ENCODE measurements around the gene UBAC2.
A peak's percentile ranks its signal among the peaks of the same experiment; 100 is the strongest.

UBAC2 gene

DNA sequence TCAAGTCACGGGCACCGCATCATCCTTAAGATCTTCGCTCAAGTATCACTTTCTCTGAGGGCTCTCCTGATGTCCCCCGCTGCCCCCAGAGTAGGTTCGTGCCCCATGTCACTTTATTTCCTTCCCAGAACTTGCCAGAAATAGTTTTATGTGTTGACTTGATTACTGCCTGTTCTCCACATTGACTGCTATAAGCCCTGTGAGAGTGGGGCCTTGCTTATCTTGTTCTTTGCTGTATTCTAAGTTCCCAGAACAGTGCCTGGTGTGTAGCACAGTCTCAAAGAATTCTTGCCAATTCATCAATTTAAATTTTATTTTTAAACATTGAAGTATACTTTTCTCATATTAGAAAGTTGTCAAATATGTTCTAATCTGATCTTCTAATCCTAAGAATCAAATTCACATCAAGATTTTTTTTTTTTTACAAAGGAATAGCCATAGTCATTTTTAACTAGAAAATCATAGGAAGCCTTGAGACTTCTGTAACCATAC, 138.6 kb downstream of the UBAC2 start:
- no peak for DNase-seq (ENCODE audit: low spot score)

DNA sequence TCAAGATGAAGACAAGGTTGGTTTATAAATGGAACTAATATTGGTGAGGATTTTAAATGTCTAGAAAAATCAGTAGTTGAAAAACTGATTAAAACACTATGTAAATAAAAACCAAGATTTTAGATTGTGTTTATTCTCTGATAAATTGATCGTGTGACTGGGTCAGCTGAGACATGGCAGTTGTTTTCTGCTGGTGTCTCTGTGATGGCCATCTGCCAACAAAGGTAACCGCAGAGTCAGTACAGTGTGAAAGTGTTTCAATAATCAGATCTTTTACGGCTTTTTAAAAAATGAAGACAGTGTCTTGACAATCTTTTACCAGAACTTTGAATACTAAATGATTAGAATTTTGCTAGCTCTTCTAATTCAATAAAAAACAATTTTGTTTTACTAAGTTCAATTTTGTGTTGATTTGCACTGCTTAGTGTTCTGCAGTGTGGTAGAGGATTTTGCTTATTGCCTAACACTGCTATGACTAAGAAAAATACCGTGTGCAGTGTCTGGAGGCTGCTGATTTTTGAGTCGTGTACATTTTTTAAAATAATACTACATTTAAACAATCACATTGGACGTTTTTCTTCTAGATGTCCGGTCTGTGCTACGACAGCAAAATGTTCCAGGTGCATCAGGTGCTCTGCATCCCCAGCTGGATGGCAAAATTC, 139.2 kb downstream of the UBAC2 start:
- DNase-seq (ENCODE audit: low spot score), result no peak

DNA sequence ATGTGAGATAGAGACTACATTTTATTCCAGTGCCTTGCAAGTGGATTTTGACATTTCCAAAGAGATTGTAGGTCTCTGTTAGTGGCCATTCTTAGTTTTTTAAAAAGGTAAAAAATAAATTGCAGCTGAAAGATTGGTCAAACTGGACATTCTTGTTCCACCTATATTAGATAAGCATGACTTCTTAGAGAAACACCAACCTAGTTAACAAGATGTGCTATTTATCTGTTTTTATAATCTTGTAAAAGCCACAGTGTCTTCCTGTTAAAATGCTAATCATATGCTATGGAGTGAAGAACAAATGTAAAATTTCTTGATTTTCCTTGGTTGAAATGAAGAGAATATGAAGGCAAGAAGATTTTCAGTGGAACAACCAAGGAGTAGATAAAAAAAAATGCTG, 140.0 kb downstream of the UBAC2 start:
- DNase-seq (ENCODE audit: low spot score), result no peak

GRCh38 chr13:99341969-99342722, 141.5 kb downstream of the UBAC2 start:
- no peak for DNase-seq (ENCODE audit: low spot score)

DNA sequence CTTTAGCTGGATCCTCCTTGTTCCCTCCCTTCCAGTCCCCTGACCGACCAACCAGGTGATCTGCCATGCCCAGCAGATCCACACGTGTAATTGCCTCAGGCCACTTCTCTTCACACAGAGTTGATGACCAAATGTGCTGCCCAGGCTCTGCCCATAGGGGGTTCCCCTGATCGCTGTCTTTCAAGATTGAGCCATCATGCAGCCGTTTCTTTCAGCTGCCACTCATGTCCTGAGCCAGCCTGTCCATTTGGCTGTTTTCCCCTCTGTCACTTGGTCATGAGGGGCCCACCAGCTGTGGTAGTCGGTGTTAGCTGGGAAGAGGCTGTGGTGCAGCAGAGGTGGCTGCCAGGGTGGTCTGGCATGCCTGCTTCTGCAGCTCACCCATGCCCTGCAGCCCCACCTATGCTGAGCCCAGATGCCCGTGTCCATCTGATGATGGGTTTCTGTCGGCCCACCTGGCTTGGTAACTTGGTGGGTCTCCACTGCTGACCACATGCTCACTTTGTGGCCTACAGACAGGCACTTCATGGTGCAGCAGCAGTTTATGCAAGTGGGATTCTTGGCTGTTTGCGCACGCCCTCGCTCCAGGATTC, 142.2 kb downstream of the UBAC2 start:
- DNase-seq (ENCODE audit: low spot score), result no peak

- DNase-seq (ENCODE audit: low spot score), result no peak
Measured at GRCh38 chr13:99344610-99345208, 144.1 kb downstream of the UBAC2 start.

GRCh38 chr13:99345345-99345744, 144.7 kb downstream of the UBAC2 start:
- DNase-seq (ENCODE audit: low spot score), result no peak

- DNase-seq (ENCODE audit: low spot score), result no peak
Measured at GRCh38 chr13:99346335-99347042, 145.8 kb downstream of the UBAC2 start.

DNA sequence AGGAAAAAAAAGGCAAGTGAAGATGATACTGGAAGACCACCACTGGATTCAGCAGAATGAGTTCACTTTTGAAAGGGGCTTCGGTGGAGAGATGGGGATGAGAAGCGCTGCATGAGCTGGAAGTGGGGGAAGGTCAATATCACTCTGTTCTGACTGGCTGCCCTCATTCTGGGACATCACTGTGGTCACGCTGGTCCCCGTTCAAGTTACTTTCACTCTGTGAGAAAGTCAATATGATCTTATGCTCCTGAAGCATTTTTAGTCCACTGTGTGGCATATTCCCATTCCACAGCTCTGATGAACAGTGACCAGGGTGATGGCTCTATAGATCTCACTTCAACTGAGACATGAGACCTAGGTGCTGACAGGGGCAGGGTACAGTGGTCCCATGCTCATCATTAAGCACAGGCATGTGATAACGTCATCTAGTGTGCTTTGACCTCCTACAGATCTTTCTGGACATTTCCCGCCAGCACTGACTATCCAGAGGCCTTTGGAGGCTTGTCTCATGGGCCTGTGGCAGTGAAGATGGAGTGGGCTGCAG, 146.8 kb downstream of the UBAC2 start:
- DNase-seq (ENCODE audit: low spot score), result no peak

DNA sequence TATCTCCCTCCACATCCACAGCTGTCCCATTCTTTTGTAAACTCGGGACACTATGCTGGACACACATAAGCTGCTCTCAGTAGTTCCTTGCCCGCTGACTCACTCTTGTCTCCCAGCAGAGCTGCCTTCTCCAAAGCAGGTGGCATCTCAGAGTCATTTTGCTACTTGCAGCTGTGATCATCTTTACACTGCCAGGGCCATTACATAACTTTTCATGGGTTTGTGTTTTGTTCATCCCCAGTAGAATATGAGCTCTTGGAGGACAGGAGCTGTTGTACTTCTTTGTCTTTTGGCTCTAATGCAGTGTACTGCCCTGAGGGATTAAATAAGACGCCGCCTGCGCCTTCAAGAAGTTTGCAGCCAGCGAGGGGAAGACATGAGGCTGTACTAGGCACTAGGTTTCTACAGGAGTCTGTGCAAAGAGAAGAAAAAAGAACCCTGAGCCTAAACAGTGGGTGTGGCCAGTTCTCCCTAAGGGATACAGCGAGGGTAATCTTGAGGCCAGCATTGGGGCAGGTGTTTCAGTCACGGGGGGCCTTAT, 147.3 kb downstream of the UBAC2 start:
- DNase-seq (ENCODE audit: low spot score), result peak; percentile 27

GRCh38 chr13:99350191-99350590, 149.5 kb downstream of the UBAC2 start:
- DNase-seq (ENCODE audit: low spot score), result no peak

GRCh38 chr13:99351772-99352171, 151.1 kb downstream of the UBAC2 start:
- DNase-seq (ENCODE audit: low spot score), result no peak

GRCh38 chr13:99352351-99353245, 151.9 kb downstream of the UBAC2 start:
- DNase-seq (ENCODE audit: low spot score), result no peak

DNA sequence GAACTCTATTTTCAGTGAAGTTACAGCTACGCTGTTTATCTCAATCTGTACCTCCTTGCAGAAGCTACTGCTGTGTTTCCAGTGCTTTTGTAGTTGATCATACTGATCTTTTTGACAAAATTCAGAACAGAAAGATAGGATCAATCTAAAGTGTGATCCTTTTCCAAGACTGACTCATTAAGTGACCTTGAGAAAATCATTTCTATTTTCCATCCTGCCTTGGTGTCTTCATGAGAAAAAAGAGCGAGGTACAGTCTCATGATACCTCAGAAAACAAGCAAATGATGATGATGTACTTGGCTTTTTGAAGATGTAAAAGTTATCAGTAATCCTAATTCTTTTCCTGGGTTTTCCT, 152.6 kb downstream of the UBAC2 start:
- no peak for DNase-seq (ENCODE audit: low spot score)

DNA sequence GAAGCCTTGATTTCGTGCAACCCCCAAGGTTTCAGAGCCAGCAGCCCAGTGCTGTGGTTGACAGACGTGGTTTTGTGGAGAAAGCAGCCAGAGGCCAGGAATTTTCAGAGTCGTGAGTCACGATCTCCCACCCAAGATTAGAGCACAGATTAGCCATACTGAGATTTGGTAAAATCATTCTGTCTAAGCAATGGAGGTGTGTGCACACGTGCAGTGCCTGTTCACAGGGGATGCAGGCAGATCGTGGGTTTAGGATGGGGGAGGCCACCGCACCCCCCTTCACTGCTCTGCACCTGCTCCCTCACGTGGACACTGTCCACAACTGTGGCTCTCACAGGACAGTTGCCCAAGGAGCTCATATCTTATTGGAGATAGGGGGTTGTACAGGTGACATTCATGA, 153.2 kb downstream of the UBAC2 start:
- DNase-seq (ENCODE audit: low spot score), result no peak

GRCh38 chr13:99354371-99354951, 153.8 kb downstream of the UBAC2 start:
- DNase-seq (ENCODE audit: low spot score), result no peak

DNA sequence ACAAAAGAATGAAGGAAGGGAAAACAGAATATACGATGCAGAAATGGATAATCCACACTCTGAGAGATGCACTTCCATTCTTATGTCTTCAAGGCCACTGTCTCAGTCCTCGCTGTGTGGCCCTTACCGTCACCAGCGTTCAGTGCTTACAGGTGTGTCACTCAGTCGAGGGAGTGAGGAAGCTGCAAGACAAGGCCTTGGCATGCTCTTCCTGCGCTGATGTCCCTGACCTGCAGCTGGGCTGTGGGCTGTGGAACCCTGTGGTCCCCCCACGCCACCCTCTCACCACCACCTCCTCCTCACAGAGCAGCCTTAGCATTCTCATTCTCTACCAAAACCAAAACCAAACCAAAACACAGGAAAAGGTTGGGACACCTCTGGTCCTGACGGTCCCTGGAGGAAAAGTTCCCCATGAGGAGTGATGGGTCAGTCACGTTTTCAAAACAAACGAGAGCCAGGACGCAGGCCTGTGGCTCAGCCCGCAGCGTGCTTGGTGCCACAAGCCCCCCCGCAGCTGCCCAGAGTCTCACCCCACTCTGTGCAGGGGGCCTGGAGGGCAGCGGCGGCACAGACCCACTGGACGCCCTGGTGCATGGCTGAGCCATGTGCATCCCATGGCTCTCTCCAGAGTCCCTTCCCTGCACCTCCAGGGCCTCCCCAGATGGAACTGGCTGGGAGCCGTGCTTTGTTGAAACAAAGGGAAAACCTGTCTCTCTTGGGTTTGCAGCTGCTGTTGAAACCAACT, 154.8 kb downstream of the UBAC2 start:
- DNase-seq (ENCODE audit: low spot score), result no peak

DNA sequence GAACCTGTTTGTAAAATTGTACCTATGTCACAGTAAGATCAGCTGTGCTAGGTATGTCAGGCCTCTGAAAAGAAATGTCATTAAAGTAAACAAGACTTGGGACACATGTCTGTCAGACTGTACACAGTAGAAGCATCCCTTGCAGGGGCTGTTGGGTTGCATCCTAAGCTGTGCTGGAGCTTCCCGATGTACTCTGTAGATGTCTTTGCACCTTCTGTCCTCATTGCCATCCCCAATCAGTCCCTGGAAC, 155.3 kb downstream of the UBAC2 start:
- no peak for DNase-seq (ENCODE audit: low spot score)

DNA sequence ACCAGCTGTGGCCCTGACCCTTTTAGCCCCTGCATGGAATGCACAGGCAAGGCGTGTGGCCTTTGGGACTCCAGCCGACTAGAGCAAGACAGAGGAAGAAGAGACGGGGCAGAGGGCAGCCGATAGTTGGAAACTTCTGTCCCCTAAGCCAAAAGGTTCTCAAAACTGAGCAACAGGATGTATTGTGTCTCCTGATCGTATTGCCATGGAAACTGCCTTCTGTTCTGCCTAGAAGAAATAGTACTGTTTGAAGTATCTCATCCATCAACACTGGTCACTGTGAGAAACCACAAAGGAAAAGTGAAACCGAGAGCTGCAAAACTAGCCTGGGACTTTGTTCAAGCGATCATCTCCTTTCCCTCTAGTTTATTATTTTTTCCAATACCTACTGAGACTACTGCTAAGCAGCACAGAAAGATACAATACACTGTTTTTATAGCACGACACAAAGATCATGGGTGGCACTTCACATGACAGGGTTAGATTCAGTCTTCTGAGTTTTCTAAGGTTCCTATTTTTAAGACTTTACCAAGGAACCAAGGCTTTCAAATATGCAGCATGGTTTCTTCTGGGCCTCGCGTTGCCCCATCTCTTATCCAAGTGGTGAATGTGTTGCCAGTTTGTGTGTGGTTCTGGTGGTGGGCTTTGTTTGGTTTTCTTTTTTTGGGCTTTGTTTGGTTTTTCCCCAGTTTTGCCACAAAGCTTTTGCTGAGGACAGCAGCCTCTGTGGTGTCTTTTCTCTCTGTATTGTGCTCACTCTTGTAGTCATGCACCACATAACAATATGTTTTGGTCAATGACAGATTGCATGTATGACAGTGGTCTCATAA, 155.8 kb downstream of the UBAC2 start:
- DNase-seq (ENCODE audit: low spot score), result peak; percentile 81

Data from pons (tissue), 1 donor.